Small intestine (tissue), 16 donors: Measurements from ENCODE around the gene ZCCHC4. TPM values are rescaled to one million over a fixed set of nuclear protein-coding genes. Genes with fewer than 3 reads are reported as not detected.

Experiments used
- DNase-seq, 2 donors: peaks; one replicate each; pipeline versions ENCODE4 v3.0.0 to v3.0.0-alpha.2; 2013
- FAIRE-seq: peaks from 2 replicates; lab custom pipeline; 2012; peaks lifted over from hg19 to GRCh38; lab: Jason Lieb, UNC
- H3K27ac ChIP-seq, 3 donors: one replicate each; pipeline ENCODE4 v1.5.1; 2013; ENCODE audit warnings: low read length in 2 of 3, mild to moderate bottlenecking in 2 of 3, control low read depth in 1 of 3, inconsistent platforms in 1 of 3, low read depth in 1 of 3, moderate library complexity in 1 of 3
- H3K27me3 ChIP-seq, 3 donors: one replicate each; pipeline ENCODE4 v1.6.1; 2013; ENCODE audit warnings: low read length in 3 of 3, inconsistent platforms in 1 of 3; ENCODE audit not compliant: control insufficient read depth in 3 of 3, insufficient read depth in 3 of 3
- H3K36me3 ChIP-seq, 3 donors: one replicate each; pipeline ENCODE4 v1.6.1; 2013; ENCODE audit warnings: low read length in 3 of 3, inconsistent platforms in 1 of 3, low read depth in 1 of 3, mild to moderate bottlenecking in 1 of 3, moderate library complexity in 1 of 3; ENCODE audit not compliant: control insufficient read depth in 3 of 3, insufficient read depth in 2 of 3
- H3K4me1 ChIP-seq, 3 donors: one replicate each; pipeline ENCODE4 v1.6.1; 2013; ENCODE audit warnings: low read length in 2 of 3, inconsistent platforms in 1 of 3, low read depth in 1 of 3, mild to moderate bottlenecking in 1 of 3, moderate library complexity in 1 of 3; ENCODE audit not compliant: control insufficient read depth in 3 of 3, insufficient read depth in 2 of 3
- H3K4me3 ChIP-seq, 3 donors: one replicate each; pipeline ENCODE4 v1.5.1; 2013; ENCODE audit warnings: low read length in 3 of 3, control low read depth in 1 of 3, inconsistent platforms in 1 of 3, low read depth in 1 of 3, mild to moderate bottlenecking in 1 of 3, moderate library complexity in 1 of 3
- H3K9me3 ChIP-seq, 2 donors: one replicate each; pipeline ENCODE4 v1.6.1; 2013; ENCODE audit warnings: low read depth in 1 of 2, low read length in 1 of 2; ENCODE audit not compliant: control insufficient read depth in 2 of 2, insufficient read depth in 1 of 2
- WGBS, 3 donors: extraction: QIAGEN DNeasy Blood & Tissue Kit; methylation state at CpG; one replicate each; pipeline ENCODE4 v1.1.7; 2013; 5-methylcytosine and 5-hydroxymethylcytosine counted together
- long read RNA-seq, 10 donors: transcript quantifications; one replicate each; lab custom pipeline, GENCODE V29; 2026
- polyA plus RNA-seq, 4 donors: library from polyadenylated mRNA; stranded (reverse) in 3 of 4; unstranded in 1 of 4; fragments of 200-250 nt in 3 of 4; fragments of 120-200 nt in 1 of 4; gene quantifications; one replicate each; pipeline versions ENCODE4 v1.2.1 to v1.2.3, GENCODE V29; 2013
- donor health status: healthy with polysubstance abuse.
- donor health status: control.
- donor health status: control.
- donor health status: Bipolar disorder and iron deficiency.
- donor health status: healthy.

Gene ZCCHC4, protein sequence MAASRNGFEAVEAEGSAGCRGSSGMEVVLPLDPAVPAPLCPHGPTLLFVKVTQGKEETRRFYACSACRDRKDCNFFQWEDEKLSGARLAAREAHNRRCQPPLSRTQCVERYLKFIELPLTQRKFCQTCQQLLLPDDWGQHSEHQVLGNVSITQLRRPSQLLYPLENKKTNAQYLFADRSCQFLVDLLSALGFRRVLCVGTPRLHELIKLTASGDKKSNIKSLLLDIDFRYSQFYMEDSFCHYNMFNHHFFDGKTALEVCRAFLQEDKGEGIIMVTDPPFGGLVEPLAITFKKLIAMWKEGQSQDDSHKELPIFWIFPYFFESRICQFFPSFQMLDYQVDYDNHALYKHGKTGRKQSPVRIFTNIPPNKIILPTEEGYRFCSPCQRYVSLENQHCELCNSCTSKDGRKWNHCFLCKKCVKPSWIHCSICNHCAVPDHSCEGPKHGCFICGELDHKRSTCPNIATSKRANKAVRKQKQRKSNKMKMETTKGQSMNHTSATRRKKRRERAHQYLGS
- polyA plus RNA-seq = 10 to 100 TPM in 1 of 4 donors, 1 to 10 TPM in 3; 3.5 to 11.9 (median 4.5) TPM
- long read RNA-seq, donor 1, partial matches to known transcripts = 0 of 6 reads
- long read RNA-seq, donor 1, other reads (novel, unspliced or antisense) = 0 of 6 reads
- long read RNA-seq, donor 2, partial matches to known transcripts = 0 of 2 reads
- long read RNA-seq, donor 2, other reads (novel, unspliced or antisense) = 0 of 2 reads
- long read RNA-seq, donor 3, partial matches to known transcripts = 6 of 6 reads
- long read RNA-seq, donor 3, other reads (novel, unspliced or antisense) = 0 of 6 reads
- long read RNA-seq, donor 4 = 0 reads
- long read RNA-seq, donor 5 = 0 reads
- long read RNA-seq, donor 6, partial matches to known transcripts = 0 of 1 reads
- long read RNA-seq, donor 6, other reads (novel, unspliced or antisense) = 0 of 1 reads
- long read RNA-seq, donor 7 = 0 reads
- long read RNA-seq, donor 8 = 0 reads
- long read RNA-seq, donor 9 = 0 reads
- long read RNA-seq, donor 10, partial matches to known transcripts = 0 of 3 reads
- long read RNA-seq, donor 10, other reads (novel, unspliced or antisense) = 0 of 3 reads

DNA sequence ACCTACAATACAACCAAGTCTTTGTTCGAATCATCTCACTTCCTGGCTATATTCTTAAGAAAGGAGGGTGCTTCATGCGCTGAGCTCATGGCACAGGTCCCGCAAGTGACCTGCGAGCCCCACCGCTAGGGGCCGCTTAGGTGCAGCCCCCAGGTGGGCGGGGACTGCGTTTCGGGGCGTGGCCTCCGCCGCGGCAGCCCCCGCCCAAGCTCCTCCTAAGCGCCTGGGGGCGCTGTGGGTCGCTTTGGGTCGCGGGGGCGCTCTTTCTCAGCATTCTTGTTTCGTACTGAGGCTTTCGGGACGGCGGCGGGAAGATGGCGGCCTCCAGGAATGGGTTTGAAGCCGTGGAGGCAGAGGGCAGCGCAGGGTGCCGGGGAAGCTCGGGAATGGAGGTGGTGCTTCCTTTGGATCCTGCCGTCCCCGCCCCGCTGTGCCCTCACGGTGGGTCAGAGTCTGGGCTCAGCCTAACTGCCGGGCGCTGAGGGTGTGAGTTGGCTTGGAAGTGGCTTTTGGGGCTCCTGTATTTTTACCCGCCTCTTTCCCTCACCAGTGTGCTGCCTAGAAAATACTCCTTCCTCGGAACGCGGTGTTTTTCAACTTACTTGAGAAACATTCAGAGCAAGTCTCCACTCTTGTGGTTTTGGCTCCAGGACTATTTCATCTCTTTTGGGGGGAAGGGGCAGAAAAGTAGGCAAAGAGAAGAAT, at the start of gene ZCCHC4:
ZCCHC4 (plus strand) TSS at position 279 of the 705 bp plus-strand sequence; CDS start at position 315, 36 bp downstream.
- no peaks in the 10 kb centered on the region for H3K4me1 ChIP-seq
- H3K36me3 ChIP-seq = peaks cover 0 to 7% (median 0%) of the 10 kb centered on the region in 3 donors
- H3K9me3 ChIP-seq = no peaks in the 10 kb centered on the region
- no peak for FAIRE-seq
- H3K27me3 ChIP-seq = no peaks in the 10 kb centered on the region
- H3K27ac ChIP-seq = peak within 1 kb of the TSS; percentile 68 to 90 (median 88)
- H3K4me3 ChIP-seq = peak within 1 kb of the TSS; percentile 62 to 74 (median 67)
- 0 to 1% (median 0%) methylated on average over 40 of the region's 40 CpGs for WGBS, 3 donors
- peak; percentile 95 to 97 for DNase-seq

DNA sequence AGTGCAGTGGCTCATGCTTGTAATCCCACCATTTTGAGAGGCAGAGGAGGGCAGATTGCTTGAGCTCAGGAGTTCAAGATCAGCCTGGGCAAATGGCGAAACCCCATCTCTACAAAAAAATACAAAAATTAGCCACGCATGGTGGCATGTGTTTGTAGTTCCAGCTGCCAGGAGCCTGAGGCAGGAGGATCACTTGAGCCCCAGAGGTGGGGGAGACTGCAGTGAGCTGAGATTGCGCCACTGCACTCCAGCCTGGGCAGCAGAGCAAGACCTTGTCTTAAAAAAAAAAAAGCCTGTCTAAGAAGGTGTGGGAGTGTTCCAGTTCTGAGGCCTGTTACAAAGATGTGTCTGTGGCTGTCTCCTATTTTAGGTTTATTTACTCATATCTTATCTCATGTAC, 40.7 kb upstream of the ZCCHC4 start:
- no peak for FAIRE-seq
- WGBS, 3 donors = 95 to 100% (median 95%) methylated on average over 3 of the region's 3 CpGs
- no peaks in the 10 kb centered on the region for H3K4me1 ChIP-seq
- no peak for DNase-seq
- peaks cover 0 to 28% (median 0%) of the 10 kb centered on the region in 3 donors for H3K36me3 ChIP-seq
- H3K9me3 ChIP-seq = no peaks in the 10 kb centered on the region
- H3K4me3 ChIP-seq = no peak overlapping the region
- H3K27ac ChIP-seq = no peak overlapping the region
- H3K27me3 ChIP-seq = no peaks in the 10 kb centered on the region

DNA sequence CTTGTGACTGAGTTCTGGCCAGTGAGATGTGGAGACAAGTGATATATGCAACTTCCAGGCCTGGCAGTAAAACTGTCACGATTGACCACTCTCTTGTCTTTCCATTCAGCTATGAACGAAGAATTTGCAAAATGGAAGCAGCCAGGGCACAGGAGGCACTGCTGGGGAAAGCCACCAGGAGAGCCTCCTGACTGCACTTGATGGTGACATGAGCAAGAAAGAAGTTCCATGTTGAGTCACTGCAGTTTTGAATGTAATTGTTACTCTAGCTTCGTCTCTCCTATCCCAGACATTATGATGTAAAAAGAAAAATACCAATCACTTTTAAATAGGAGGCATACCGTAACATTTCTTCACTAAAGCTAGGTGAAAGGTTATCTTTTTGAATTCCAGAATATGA, 32.4 kb upstream of the ZCCHC4 start:
- Histone ChIP-seq H3K27ac (no peak overlapping the region), H3K27me3 (no peaks in the 10 kb centered on the region), H3K4me1 (no peaks in the 10 kb centered on the region), H3K36me3 (peaks cover 0 to 16% (median 4%) of the 10 kb centered on the region in 3 donors), H3K4me3 (no peak overlapping the region), H3K9me3 (no peaks in the 10 kb centered on the region)
- DNase-seq = no peak
- 83 to 87% (median 85%) methylated on average over 4 of the region's 4 CpGs for WGBS, 3 donors
- FAIRE-seq = no peak

DNA sequence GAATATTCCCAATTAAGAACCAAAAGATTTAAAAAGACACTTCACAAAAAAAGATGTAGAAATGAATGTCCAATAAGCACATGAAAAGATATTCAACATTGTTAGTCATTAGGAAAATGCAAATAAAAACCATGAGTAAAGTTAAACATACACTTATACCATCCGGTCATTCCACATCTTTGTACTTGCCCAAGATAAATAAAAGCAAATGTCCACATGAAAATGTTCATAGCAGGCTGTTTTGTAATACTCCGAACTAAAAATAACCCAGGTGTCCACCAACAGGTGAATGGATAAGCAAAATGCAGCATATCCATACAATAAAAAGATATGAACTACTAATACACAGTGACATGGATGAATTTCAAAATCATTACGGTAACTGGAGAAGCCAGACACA, 28.6 kb upstream of the ZCCHC4 start:
- H3K4me1 ChIP-seq = no peaks in the 10 kb centered on the region
- peaks cover 0 to 13% (median 3%) of the 10 kb centered on the region in 3 donors for H3K36me3 ChIP-seq
- no peak overlapping the region for H3K27ac ChIP-seq
- 65 to 83% (median 68%) methylated on average over 3 of the region's 3 CpGs for WGBS, 3 donors
- no peaks in the 10 kb centered on the region for H3K9me3 ChIP-seq
- FAIRE-seq (no peak), DNase-seq (no peak)
- no peaks in the 10 kb centered on the region for H3K27me3 ChIP-seq
- no peak overlapping the region for H3K4me3 ChIP-seq

DNA sequence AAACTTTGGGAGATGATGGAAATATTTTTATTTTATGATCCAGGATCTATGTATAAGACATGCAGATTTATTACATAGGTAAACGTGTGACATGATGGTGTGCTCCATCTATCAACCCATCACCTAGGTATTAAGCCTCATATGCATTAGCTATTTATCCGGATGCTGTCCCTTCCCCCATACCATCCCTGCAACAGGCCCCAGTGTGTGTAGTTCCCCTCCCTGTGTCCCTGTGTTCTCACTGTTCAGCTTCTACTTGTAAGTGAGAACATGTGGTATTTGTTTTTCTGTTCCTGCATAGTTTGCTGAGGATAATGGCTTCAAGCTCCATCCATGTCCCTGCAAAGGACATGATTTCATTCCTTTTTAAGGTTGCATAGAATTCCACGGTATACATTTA, 28.1 kb upstream of the ZCCHC4 start:
- no peak for FAIRE-seq
- peaks cover 0 to 10% (median 3%) of the 10 kb centered on the region in 3 donors for H3K36me3 ChIP-seq
- no peak overlapping the region for H3K4me3 ChIP-seq
- 65 to 80% (median 72%) methylated on average over 3 of the region's 3 CpGs for WGBS, 3 donors
- H3K27me3 ChIP-seq = no peaks in the 10 kb centered on the region
- H3K4me1 ChIP-seq = no peaks in the 10 kb centered on the region
- no peak overlapping the region for H3K27ac ChIP-seq
- no peak for DNase-seq
- H3K9me3 ChIP-seq = no peaks in the 10 kb centered on the region

DNA sequence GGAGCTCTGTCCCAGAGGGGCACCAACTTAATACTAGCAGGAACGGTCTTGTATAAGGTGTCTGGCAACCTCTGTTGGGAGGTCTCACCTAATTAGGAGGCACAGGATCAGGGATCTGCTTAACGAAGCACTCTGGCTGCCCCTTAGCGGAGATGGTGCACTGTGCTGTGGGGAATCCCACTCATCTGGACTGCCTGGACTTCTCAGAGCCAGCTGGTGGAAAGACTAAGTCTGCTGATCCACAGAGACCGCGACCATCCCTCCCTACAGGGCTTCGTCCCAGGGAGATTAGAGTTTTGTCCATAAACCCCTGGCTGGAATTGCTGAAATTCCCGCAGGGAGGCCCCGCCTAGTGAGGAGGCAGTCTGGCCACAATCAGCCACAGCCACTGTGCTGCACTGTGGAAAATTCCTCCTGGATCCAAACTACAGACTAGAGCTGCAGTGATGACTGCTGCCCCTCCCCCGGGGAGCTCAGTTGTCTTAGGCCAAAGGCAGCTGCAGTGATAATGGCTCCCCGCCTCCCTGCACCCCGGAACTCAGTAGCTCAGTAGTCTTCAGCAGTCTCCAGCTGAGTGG, 22.0 kb upstream of the ZCCHC4 start:
- H3K27ac ChIP-seq = no peak overlapping the region
- 63 to 81% (median 73%) methylated on average over 11 of the region's 11 CpGs for WGBS, 3 donors
- DNase-seq = no peak

DNA sequence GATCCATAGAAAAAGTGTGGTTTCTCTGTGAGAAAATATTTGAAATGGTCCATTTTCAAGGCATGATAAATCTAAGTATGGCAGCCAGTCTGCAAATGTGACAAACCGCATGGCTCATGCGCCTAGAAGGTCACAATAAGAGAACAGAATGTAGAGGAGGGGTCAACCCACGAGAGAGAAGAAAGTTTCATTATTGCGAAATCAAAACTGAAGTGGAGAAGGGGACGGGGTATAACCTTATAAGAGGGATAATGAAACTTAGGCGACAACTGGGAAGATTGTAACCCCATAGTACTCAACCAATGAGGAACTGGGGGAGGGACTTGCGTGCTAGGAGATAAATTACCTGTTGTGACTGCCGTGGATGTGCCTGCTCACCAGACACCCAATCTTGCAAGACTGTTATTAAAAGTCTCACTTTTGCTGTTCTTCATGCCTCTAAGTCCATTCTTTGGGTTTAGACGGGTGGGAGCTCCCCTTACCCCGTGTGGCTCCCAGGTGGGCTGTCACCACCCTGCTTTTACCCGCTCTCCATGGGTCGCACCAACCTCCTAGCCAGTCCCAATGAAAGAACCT, 21.3 kb upstream of the ZCCHC4 start:
- no peaks in the 10 kb centered on the region for H3K36me3 ChIP-seq
- 76 to 83% (median 76%) methylated on average over 12 of the region's 12 CpGs for WGBS, 3 donors
- DNase-seq = no peak

More for the DNA sequence above, 22.0 kb upstream of the ZCCHC4 start:
- Histone ChIP-seq H3K36me3 (no peaks in the 10 kb centered on the region), H3K27me3 (no peaks in the 10 kb centered on the region), H3K4me1 (no peaks in the 10 kb centered on the region), H3K4me3 (no peak overlapping the region), H3K9me3 (no peaks in the 10 kb centered on the region)
- no peak for FAIRE-seq

More for the DNA sequence above, 21.3 kb upstream of the ZCCHC4 start:
- Histone ChIP-seq H3K4me1 (no peaks in the 10 kb centered on the region), H3K9me3 (no peaks in the 10 kb centered on the region), H3K27me3 (no peaks in the 10 kb centered on the region), H3K27ac (no peak overlapping the region), H3K4me3 (no peak overlapping the region)
- FAIRE-seq = no peak
